A204.1 (cell line): Measurements from ENCODE around the gene TRAM1L1.

Experiments used
- FAIRE-seq: peaks from 2 replicates; lab custom pipeline; 2012; peaks lifted over from hg19 to GRCh38; lab: Jason Lieb, UNC

The TRAM1L1 gene

DNA sequence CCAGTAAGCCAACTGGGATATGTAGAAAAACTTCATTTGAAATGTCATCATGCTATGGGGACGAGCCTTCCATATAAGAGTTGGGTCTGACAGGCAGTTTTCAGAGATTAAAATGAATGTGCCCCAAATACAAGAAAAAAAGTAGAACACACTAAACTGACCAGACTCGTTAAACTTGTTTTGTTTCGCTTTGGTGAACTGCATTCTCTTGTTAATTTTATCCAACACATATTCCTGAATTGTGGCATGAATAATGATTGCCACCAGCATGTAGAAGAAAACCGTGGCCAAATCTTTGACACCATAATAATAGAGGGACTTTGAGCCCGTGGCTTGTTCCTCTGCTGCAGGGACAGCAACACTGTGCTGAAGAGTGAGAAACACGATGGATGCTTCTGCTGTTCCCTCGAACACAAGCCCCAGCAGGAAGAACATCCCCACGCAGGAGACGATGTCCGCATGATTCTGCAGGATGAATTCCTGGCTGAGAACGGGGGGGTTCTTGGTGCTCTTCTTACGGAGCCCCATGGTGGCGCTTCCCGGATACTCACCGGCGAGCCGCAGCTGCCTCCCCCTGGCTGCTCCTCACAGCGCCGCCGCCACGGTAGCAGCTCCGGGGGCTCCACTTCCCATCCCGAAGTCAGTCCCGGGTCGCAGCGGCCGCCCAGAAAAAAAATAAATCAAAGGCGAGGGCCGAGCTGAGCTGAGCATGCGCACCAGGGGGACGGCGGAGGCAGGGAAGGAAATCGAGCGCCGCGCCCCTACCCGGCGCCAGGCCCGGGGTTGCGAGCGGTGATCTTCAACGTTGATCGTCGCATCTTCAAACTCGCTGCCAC is at the start of gene TRAM1L1:
Gene TRAM1L1, minus strand, starts transcription at position 711 of the 836 bp plus-strand sequence. Its CDS starts 183 bp downstream, at position 528.
- no peak for FAIRE-seq

DNA sequence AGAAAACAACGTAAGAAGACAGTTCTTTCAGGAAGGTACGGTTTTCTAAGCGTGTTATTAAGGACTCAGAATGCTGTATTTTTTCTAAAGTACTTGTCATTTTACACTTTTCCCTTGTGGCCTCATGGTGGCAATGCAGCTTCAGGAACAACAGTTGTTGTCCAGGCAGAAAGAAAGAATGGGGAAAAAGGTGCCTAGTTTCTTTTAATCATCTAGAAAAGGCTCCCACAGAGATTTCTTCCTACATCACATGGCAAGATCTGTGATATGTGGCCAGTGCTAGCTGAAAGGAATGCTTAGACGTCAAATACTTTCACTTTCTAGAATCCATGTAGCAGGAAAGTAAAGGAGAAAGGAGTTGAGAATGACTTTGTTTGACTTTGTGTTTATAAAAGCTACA is 49.0 kb upstream of the TRAM1L1 start:
- peak; percentile 92 for FAIRE-seq

- FAIRE-seq = no peak
These were observed 11.5 kb upstream of the TRAM1L1 start for GRCh38 chr4:117096886-117097285.

DNA sequence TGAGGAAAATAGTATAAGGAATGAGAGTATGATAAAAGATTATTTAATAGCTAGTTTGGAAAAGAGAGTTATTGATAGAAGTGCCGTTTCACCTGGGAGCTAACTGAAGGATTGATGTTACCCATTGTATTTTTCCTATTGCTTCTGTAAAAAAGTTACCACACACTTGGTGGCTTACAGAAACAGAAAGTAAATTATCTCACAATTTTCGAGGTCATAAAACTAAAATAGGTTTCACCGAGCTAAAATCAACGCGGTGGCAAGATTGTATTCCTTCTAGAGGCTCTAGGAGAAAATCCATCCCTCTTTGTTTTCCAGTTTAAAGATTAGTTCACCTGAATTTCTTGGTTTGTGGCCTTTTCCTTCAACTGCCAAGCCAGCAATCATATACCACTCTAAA is 11.1 kb upstream of the TRAM1L1 start:
- no peak for FAIRE-seq

DNA sequence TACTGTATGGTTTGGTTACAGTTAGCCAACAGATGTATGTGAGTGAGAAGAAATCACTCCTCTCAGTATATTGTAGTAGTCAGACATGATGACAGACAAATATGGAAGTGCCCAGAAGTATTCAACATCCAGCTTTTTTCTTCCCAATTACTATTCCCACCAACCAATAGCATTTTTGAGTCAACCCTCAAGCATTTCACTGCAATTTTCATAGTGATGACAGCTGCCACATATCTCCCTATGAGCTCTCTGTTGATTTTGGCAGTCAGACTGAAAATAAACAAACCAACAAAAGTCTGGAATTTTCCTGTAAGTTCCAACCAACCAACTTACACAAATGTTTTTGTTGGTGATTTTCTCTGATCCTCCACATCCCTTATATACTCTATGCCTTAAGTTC is 8.2 kb upstream of the TRAM1L1 start:
- no peak for FAIRE-seq

DNA sequence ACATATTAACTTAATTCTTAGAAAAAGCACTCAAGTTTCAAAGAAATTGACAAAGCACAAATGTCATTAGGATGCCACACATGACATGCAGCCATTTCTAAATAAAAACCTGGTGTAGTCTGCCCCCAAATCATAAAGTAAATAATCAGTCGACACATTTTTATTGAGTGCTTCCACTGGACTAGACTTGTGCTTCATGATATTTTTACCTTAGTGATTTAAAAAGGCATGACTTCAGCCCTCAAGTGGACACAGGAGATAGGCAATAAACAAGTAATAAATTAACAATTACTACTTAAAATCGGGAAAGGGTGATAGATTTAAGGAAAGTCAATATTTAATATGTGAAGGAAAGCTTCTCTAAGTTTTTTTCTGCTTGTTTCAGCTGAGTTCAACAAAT is 7.6 kb downstream of the TRAM1L1 start:
- FAIRE-seq = no peak

DNA sequence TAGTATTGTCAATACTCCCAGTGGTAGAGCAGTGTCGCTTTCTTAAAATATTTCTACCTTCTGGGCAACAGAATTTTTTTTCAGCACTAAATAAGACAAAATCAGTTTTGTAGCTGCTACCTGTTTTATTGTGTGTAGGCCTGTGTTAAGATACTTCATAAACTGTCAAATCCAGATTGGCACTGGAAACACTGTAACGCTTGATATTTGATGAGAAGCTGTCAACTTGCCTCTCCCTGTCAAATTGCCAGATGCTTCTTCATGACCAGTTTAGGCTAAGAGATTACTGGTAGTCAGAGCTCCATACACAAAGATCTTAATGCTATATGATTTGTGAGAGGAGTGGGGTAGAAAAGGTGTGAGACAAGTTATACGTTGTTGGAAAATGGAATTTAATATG is 17.3 kb downstream of the TRAM1L1 start:
- no peak for FAIRE-seq

GRCh38 chr4:117063961-117064696 is 21.2 kb downstream of the TRAM1L1 start:
- FAIRE-seq = no peak

DNA sequence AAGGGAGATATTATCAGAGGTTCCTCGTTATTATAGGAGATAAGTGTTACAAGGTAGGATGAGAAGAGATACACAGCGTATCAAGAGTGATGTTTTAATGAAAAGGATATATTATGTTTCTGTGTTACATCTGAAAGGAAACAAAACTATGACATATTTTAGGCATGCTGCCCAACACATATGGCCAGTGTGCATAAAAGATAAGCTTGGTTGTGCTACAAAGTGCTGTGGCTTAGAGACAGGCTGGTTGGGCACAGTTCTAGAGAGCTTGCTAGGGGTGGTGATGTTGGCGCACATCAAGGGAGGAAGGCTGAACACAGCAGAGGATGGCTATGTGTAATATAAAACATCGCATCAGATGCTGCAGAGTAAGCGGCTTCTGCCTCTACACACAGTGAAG is 42.4 kb downstream of the TRAM1L1 start:
- no peak for FAIRE-seq
